GM12878 (cell line): ENCODE data around the gene RUNDC3A. TPM values are rescaled to one million over a fixed set of nuclear protein-coding genes. Genes with fewer than 3 reads are reported as not detected.

ENCODE experiments used
- ATAC-seq: fragments of 200-7000 bp; cut with Tn5 transposase; 3 replicates; pipeline ENCODE4 v1.9.1; 2020; ENCODE audit warnings: mild to moderate bottlenecking, moderate library complexity
- BruUV-seq: library from RNA; stranded (reverse); fragments of 400-500 nt; replicated peaks from 2 replicates; lab custom pipeline; 2021; lab: Mats Ljungman, UMichigan
- CTCF ChIA-PET: fragments of 300-600 bp; sonication (Branson Sonifier 250); formaldehyde crosslinking; extraction: SDS; loops from one replicate; lab custom pipeline; 2021; ENCODE audit warnings: inconsistent platforms; lab: Yijun Ruan, JAX
- POLR2A ChIA-PET: fragments of 350-600 bp; formaldehyde crosslinking; extraction: SDS; loops from one replicate; lab custom pipeline; 2021; ENCODE audit warnings: inconsistent platforms; lab: Charles Lee
- RAD21 ChIA-PET: fragments of 300-600 bp; sonication (Branson Sonifier 250); formaldehyde crosslinking; loops from one replicate; lab custom pipeline; 2023; ENCODE audit warnings: antibody characterized with exemption; ENCODE audit not compliant: unreplicated experiment; lab: Charles Lee
- SMC1A ChIA-PET: fragments of 300-600 bp; sonication (Branson Sonifier 250); formaldehyde crosslinking; loops from one replicate; lab custom pipeline; 2023; ENCODE audit not compliant: unreplicated experiment, uncharacterized antibody; lab: Charles Lee
- DNase-seq: peaks from one replicate; pipeline ENCODE4 v3.0.0-alpha.2; 2011; ENCODE audit warnings: low read depth, low spot score
- FAIRE-seq: peaks from 3 replicates; lab custom pipeline; 2011; peaks lifted over from hg19 to GRCh38; lab: Jason Lieb, UNC
- H2AFZ ChIP-seq: 2 replicates; pipeline ENCODE4 v1.6.0; 2011; ENCODE audit warnings: low read depth, low read length, control low read depth; ENCODE audit not compliant: control insufficient read depth
- H3K27ac ChIP-seq: 2 replicates; pipeline ENCODE4 v1.5.1; 2011; ENCODE audit warnings: control low read depth; ENCODE audit not compliant: control insufficient read depth, insufficient read depth
- H3K27me3 ChIP-seq, 2 experiments: replicated peaks in 1 of 2; 2 replicates each; pipeline versions ENCODE4 v1.6.0 to v1.6.1; 2011; ENCODE audit warnings: low read length in 1 of 2; ENCODE audit not compliant: control insufficient read depth in 2 of 2, insufficient read depth in 2 of 2
- H3K36me3 ChIP-seq, 2 experiments: 2 replicates each; pipeline ENCODE4 v1.5.1; 2011; ENCODE audit warnings: low read length in 1 of 2; ENCODE audit not compliant: control insufficient read depth in 2 of 2, insufficient read depth in 2 of 2
- H3K4me1 ChIP-seq: 2 replicates; pipeline ENCODE4 v1.6.1; 2011; ENCODE audit warnings: mild to moderate bottlenecking, low read length, moderate library complexity, mixed read lengths; ENCODE audit not compliant: control insufficient read depth, insufficient read depth
- H3K4me2 ChIP-seq: 2 replicates; pipeline ENCODE4 v1.6.0; 2011; ENCODE audit warnings: control low read depth; ENCODE audit not compliant: control insufficient read depth, insufficient read depth
- H3K4me3 ChIP-seq: fragments of 200-600 bp; sonication (generic); 2 replicates; pipeline ENCODE4 v1.5.1; 2016
- H3K79me2 ChIP-seq: 2 replicates; pipeline ENCODE4 v1.6.0; 2011; ENCODE audit warnings: low read length; ENCODE audit not compliant: control insufficient read depth, insufficient read depth
- H3K9ac ChIP-seq: 2 replicates; pipeline ENCODE4 v1.8.0; 2011; ENCODE audit warnings: low read length, control low read depth, mixed read lengths; ENCODE audit not compliant: control insufficient read depth, insufficient read depth
- H3K9me3 ChIP-seq: replicated peaks from 3 replicates; pipeline ENCODE4 v1.5.1; 2011; ENCODE audit warnings: mild to moderate bottlenecking, low read length; ENCODE audit not compliant: control insufficient read depth, insufficient read depth
- H4K20me1 ChIP-seq: 2 replicates; pipeline ENCODE4 v1.6.0; 2011; ENCODE audit not compliant: control insufficient read depth, insufficient read depth
- BCLAF1 ChIP-seq: fragments of 450-650 bp; IDR thresholded peaks from 2 replicates; pipeline ENCODE4 v1.6.1; 2017; ENCODE audit warnings: antibody characterized with exemption, mild to moderate bottlenecking, moderate library complexity
- EZH2 ChIP-seq: IDR thresholded peaks from 2 replicates; pipeline ENCODE4 v1.6.1; 2012; ENCODE audit warnings: low read depth, mild to moderate bottlenecking, control low read depth, inconsistent platforms, low read length, borderline replicate concordance; ENCODE audit not compliant: control insufficient read depth
- RB1 ChIP-seq: fragments of 450-650 bp; formaldehyde crosslinking; IDR thresholded peaks from 2 replicates; pipeline ENCODE4 v1.6.1; 2017; ENCODE audit warnings: mild to moderate bottlenecking, borderline replicate concordance
- RCOR1 ChIP-seq: conservative IDR thresholded peaks from 2 replicates; pipeline ENCODE4 v1.6.1; 2012; ENCODE audit warnings: low read depth, low read length, improper control_type of control experiment
- SPI1 ChIP-seq: IDR thresholded peaks from 2 replicates; pipeline ENCODE4 v1.6.1; 2011; ENCODE audit warnings: low read depth, mild to moderate bottlenecking, low read length, moderate library complexity, borderline replicate concordance; ENCODE audit not compliant: insufficient read depth
- USF1 ChIP-seq: IDR thresholded peaks from 2 replicates; pipeline ENCODE4 v1.6.1; 2011; ENCODE audit warnings: borderline replicate concordance, low read depth, mild to moderate bottlenecking, moderate library complexity, mixed read lengths, low read length; ENCODE audit not compliant: insufficient read depth; ENCODE audit errors: extremely low read length
- ZZZ3 ChIP-seq: IDR thresholded peaks from 2 replicates; pipeline ENCODE4 v1.6.1; 2011; ENCODE audit warnings: low read depth; ENCODE audit not compliant: control insufficient read depth, insufficient read length
- WGBS: methylation state at CpG from one replicate; pipeline ENCODE4 v1.1.6; 2016; ENCODE audit warnings: low lambda C conversion rate; ENCODE audit not compliant: insufficient replicate concordance, insufficient coverage; ENCODE audit errors: missing lambda C conversion rate; 5-methylcytosine and 5-hydroxymethylcytosine counted together
- in situ Hi-C: fragments of 300-500 bp; cut with MboI; formaldehyde crosslinking; loops from 9 replicates; pipeline ENCODE4 v1.14.3; 2018; ENCODE audit warnings: mixed read lengths
- intact Hi-C: fragments of 100-400 bp; cut with micrococcal nuclease; formaldehyde crosslinking; loops from one replicate; pipeline ENCODE4 v1.14.2; 2022; ENCODE audit not compliant: unreplicated experiment
- polyA plus RNA-seq, 11 experiments: library from polyadenylated mRNA; depleted of rRNA in 4 of 11; unstranded in 6 of 11; stranded (reverse) in 5 of 11; fragments of >200 nt; fragmentation: Nextera tagmentation in 4 of 11; fragmentation: Illumina TruSeq in 1 of 11; extraction: Ambion mirVana in 4 of 11; extraction: Trizol in 1 of 11; gene quantifications; 1 replicate in 1 of 11; 2 replicates in 10 of 11; pipeline versions ENCODE4 v1.2.1 to v1.2.3, GENCODE V29; 2011 to 2016; ENCODE audit warnings: inconsistent platforms in 2 of 11, missing spikeins in 2 of 11, low read depth in 1 of 11
- total RNA-seq, 4 experiments: library from RNA; depleted of rRNA in 3 of 4; stranded (reverse); fragments of >200 nt in 3 of 4; fragmentation: Illumina TruSeq in 1 of 4; extraction: Trizol in 1 of 4; gene quantifications; 2 replicates each; pipeline versions ENCODE4 v1.2.1 to v1.2.3, GENCODE V29; 2013 to 2021

Gene RUNDC3A
- total and polyA plus RNA-seq, 10 of the 15 experiments (the other 5 are each of a cell fraction or from before 2014, with no cell fraction given): 0.07 to 0.17 TPM; not detected in 8

- DNase-seq (no peak), ATAC-seq (no peak), FAIRE-seq (no peak)
- no peaks in the 10 kb centered on the region for H3K9me3 ChIP-seq
- 56% methylated on average over 8 of the region's 8 CpGs for WGBS
- H3K27ac ChIP-seq: no peak overlapping the region
- no TSS peak for BruUV-seq
- H3K9ac ChIP-seq: no peak overlapping the region
- POLR2A ChIA-PET: interaction anchor here (0.6 to 0.7 kb wide), 2 partner anchors 102 to 286 kb away, joined by 3 read pairs; no protein-coding TSS in a partner anchor
- no peaks in the 10 kb centered on the region for H3K79me2 ChIP-seq
- no peaks in the 10 kb centered on the region; the same call in 1 of the 2 replicates for H3K4me1 ChIP-seq
- H3K4me2 ChIP-seq: no peak overlapping the region
- in situ Hi-C loops: no loop called here
- SMC1A ChIA-PET: no interaction called here
- H3K4me3 ChIP-seq: no peak overlapping the region
- H2AFZ ChIP-seq: no peak overlapping the region
- TF ChIP-seq EZH2 (no peak), RB1 (no peak), BCLAF1 (no peak), SPI1 (no peak), USF1 (no peak), ZZZ3 (no peak), RCOR1 (no peak)
- TF ChIP-seq, all 136 proteins: peak for 0
- intact Hi-C loops: no loop called here
- ChIA-PET RAD21 (no interaction called here), CTCF (interaction anchor here (0.8 kb wide), 1 partner anchor 78 kb away, joined by 3 read pairs; no protein-coding TSS in a partner anchor)
- Histone ChIP-seq H4K20me1 (no peaks in the 10 kb centered on the region), H3K27me3 (peaks cover 0 to 3% of the 10 kb centered on the region in 2 experiments; a peak in 1 of 4 replicates), H3K36me3 (no peaks in the 10 kb centered on the region)
Measured at GRCh38 chr17:44287651-44288050, 20.8 kb upstream of the RUNDC3A start.
